SK-N-MC (cell line): ENCODE measurements around the gene BCKDHA.
"Not testable (repeated sequence)": the region's sequence is repeated elsewhere in the genome, so short reads cannot be mapped to it uniquely, and the experiment has no call there.

ENCODE experiments used
- DNase-seq: peaks from one replicate; pipeline ENCODE4 v3.0.0-alpha.2; 2011; ENCODE audit warnings: low read depth, low spot score
- H3K27ac ChIP-seq: fragments of 200-600 bp; sonication (generic); 2 replicates; pipeline ENCODE4 v1.5.1; 2016; ENCODE audit warnings: mixed run types
- H3K36me3 ChIP-seq: fragments of 200-600 bp; sonication (generic); 2 replicates; pipeline ENCODE4 v1.6.1; 2017; ENCODE audit warnings: antibody characterized with exemption, low read length, mixed read lengths; ENCODE audit not compliant: insufficient read depth
- H3K4me3 ChIP-seq: fragments of 200-600 bp; sonication (generic); 2 replicates; pipeline ENCODE4 v1.5.1; 2016
- H3K9ac ChIP-seq: fragments of 200-600 bp; sonication (generic); 2 replicates; pipeline ENCODE4 v1.8.0; 2017; ENCODE audit warnings: mixed run types, mixed read lengths; ENCODE audit not compliant: insufficient read length
- H3K9me3 ChIP-seq: fragments of 200-600 bp; sonication (generic); 2 replicates; pipeline ENCODE4 v1.6.1; 2017; ENCODE audit warnings: low read depth, mild to moderate bottlenecking, antibody characterized with exemption, low read length, moderate library complexity, mixed read lengths
- EZH2 ChIP-seq: fragments of 200-600 bp; sonication (generic); IDR thresholded peaks from one replicate; pipeline ENCODE4 v1.6.1; 2017; ENCODE audit warnings: antibody characterized with exemption
- FOXP2 ChIP-seq: optimal IDR thresholded peaks from 2 replicates; pipeline ENCODE3; 2011; ENCODE audit warnings: mild to moderate bottlenecking, moderate library complexity; ENCODE audit not compliant: insufficient read depth; ENCODE audit errors: extremely low read length, control extremely low read depth
- POLR2AphosphoS5 ChIP-seq: IDR thresholded peaks from 2 replicates; pipeline ENCODE4 v1.6.1; 2012; ENCODE audit warnings: mild to moderate bottlenecking, low read depth, low read length, borderline replicate concordance

Gene BCKDHA

GRCh38 chr19:41373993-41374392, 23.6 kb upstream of the BCKDHA start:
- DNase-seq, result no peak
- peak overlapping the region; percentile 21 for H3K4me3 ChIP-seq
- H3K9me3 ChIP-seq, result no peaks in the 10 kb centered on the region

GRCh38 chr19:41376241-41376997, 21.2 kb upstream of the BCKDHA start, which contains the start of gene TMEM91:
Gene TMEM91 (plus strand): TSS chr19:41376533. CDS start chr19:41378310, 1,777 bp downstream.
- no peak for TF ChIP-seq FOXP2
- TF ChIP-seq POLR2AphosphoS5, result no peak; the same call in 1 of the 2 replicates
- TF ChIP-seq EZH2, result no peak
- DNase-seq, result no peak
- Histone ChIP-seq H3K36me3 (no peaks in the 10 kb centered on the region), H3K9me3 (no peaks in the 10 kb centered on the region), H3K9ac (peak within 1 kb of the TSS; percentile 63), H3K27ac (no peak within 1 kb of the TSS), H3K4me3 (peak within 1 kb of the TSS; percentile 89)

More at GRCh38 chr19:41373993-41374392, 23.6 kb upstream of the BCKDHA start:
- Histone ChIP-seq H3K36me3 (no peaks in the 10 kb centered on the region), H3K27ac (peak overlapping the region; percentile 85), H3K9ac (no peak overlapping the region)
- no peak for TF ChIP-seq EZH2
- TF ChIP-seq POLR2AphosphoS5, result peak; percentile 41; the same call in 1 of the 2 replicates
- TF ChIP-seq FOXP2, result no peak

GRCh38 chr19:41376998-41377365, 20.6 kb upstream of the BCKDHA start:
- H3K4me3 ChIP-seq, result peak overlapping the region; percentile 89
- H3K9ac ChIP-seq, result peak overlapping the region; percentile 63
- no peaks in the 10 kb centered on the region for H3K36me3 ChIP-seq
- TF ChIP-seq EZH2 (no peak), POLR2AphosphoS5 (peak; percentile 1; the same call in 1 of the 2 replicates), FOXP2 (no peak)
- DNase-seq, result no peak
- no peak overlapping the region for H3K27ac ChIP-seq
- H3K9me3 ChIP-seq, result no peaks in the 10 kb centered on the region

GRCh38 chr19:41377977-41378709, 19.5 kb upstream of the BCKDHA start:
- no peak overlapping the region for H3K27ac ChIP-seq
- DNase-seq, result no peak
- H3K36me3 ChIP-seq, result no peaks in the 10 kb centered on the region
- no peak overlapping the region for H3K4me3 ChIP-seq
- no peak overlapping the region for H3K9ac ChIP-seq
- TF ChIP-seq FOXP2 (no peak), POLR2AphosphoS5 (no peak), EZH2 (no peak)
- H3K9me3 ChIP-seq, result no peaks in the 10 kb centered on the region

- H3K36me3 ChIP-seq, DNase-seq: not testable (repeated sequence)
These were observed 16.1 kb upstream of the BCKDHA start for GRCh38 chr19:41381536-41381935.

GRCh38 chr19:41384351-41384750, 13.3 kb upstream of the BCKDHA start:
- Histone ChIP-seq H3K36me3 (peaks cover 4% of the 10 kb centered on the region; the same call in 1 of the 2 replicates), H3K9me3 (no peaks in the 10 kb centered on the region), H3K27ac (no peak overlapping the region), H3K4me3 (no peak overlapping the region), H3K9ac (no peak overlapping the region)
- TF ChIP-seq POLR2AphosphoS5, result no peak
- TF ChIP-seq FOXP2, result no peak
- DNase-seq, result no peak

More at GRCh38 chr19:41381536-41381935, 16.1 kb upstream of the BCKDHA start:
- H3K9me3 ChIP-seq, H3K9ac ChIP-seq, H3K27ac ChIP-seq, H3K4me3 ChIP-seq: not testable (repeated sequence)

GRCh38 chr19:41386442-41386841, 11.2 kb upstream of the BCKDHA start:
- no peak overlapping the region for H3K4me3 ChIP-seq
- TF ChIP-seq FOXP2 (no peak), EZH2 (no peak), POLR2AphosphoS5 (no peak)
- no peak for DNase-seq
- no peak overlapping the region for H3K27ac ChIP-seq
- peaks cover 17% of the 10 kb centered on the region; the same call in 1 of the 2 replicates for H3K36me3 ChIP-seq
- no peak overlapping the region for H3K9ac ChIP-seq
- no peaks in the 10 kb centered on the region for H3K9me3 ChIP-seq

GRCh38 chr19:41391618-41392017, 6.0 kb upstream of the BCKDHA start:
- Histone ChIP-seq H3K36me3 (peaks cover 18% of the 10 kb centered on the region; the same call in 1 of the 2 replicates), H3K9ac (no peak overlapping the region), H3K27ac (no peak overlapping the region), H3K9me3 (no peaks in the 10 kb centered on the region), H3K4me3 (no peak overlapping the region)
- no peak for TF ChIP-seq FOXP2
- TF ChIP-seq EZH2, result no peak
- TF ChIP-seq POLR2AphosphoS5, result no peak
- DNase-seq, result no peak
